Epithelial cell of esophagus (primary cell): Measurements from ENCODE around the gene FAM8A1.

Experiments
- DNase-seq: peaks from one replicate; pipeline ENCODE4 v3.0.0; 2010; ENCODE audit warnings: low read depth
- H3K4me3 ChIP-seq: 2 replicates; pipeline ENCODE4 v1.5.1; 2011; ENCODE audit warnings: mild to moderate bottlenecking, low read length, control low read depth
- TF ChIP-seq, protein P1 (sequence below): IDR thresholded peaks from 2 replicates; pipeline ENCODE4 v1.5.1; 2011; ENCODE audit warnings: low read depth, mild to moderate bottlenecking, low read length, control low read depth, inconsistent platforms; ENCODE audit not compliant: insufficient read depth; ENCODE audit errors: missing control alignments

Gene FAM8A1

DNA sequence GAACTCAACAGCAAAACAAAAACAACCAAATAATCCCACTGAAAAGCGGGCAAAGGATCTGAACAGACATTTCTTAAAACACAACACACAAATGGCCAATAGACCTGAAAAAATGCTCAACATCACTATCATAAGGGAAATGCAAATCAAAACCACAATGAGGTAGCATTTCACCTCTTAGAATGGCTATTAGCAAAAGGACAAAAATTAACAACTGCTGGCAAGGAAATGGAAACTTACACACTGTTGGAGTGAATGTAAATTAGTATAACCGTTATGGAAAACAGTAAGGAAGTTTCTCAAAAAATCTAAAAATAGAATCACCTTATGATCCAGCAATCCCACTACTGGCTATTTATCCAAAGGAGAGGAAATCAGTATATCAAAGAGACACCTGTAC lies 20.9 kb downstream of the FAM8A1 start:
- TF ChIP-seq, protein P1, sequence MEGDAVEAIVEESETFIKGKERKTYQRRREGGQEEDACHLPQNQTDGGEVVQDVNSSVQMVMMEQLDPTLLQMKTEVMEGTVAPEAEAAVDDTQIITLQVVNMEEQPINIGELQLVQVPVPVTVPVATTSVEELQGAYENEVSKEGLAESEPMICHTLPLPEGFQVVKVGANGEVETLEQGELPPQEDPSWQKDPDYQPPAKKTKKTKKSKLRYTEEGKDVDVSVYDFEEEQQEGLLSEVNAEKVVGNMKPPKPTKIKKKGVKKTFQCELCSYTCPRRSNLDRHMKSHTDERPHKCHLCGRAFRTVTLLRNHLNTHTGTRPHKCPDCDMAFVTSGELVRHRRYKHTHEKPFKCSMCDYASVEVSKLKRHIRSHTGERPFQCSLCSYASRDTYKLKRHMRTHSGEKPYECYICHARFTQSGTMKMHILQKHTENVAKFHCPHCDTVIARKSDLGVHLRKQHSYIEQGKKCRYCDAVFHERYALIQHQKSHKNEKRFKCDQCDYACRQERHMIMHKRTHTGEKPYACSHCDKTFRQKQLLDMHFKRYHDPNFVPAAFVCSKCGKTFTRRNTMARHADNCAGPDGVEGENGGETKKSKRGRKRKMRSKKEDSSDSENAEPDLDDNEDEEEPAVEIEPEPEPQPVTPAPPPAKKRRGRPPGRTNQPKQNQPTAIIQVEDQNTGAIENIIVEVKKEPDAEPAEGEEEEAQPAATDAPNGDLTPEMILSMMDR, result no peak
- no peak for DNase-seq
- H3K4me3 ChIP-seq, result no peak overlapping the region

DNA sequence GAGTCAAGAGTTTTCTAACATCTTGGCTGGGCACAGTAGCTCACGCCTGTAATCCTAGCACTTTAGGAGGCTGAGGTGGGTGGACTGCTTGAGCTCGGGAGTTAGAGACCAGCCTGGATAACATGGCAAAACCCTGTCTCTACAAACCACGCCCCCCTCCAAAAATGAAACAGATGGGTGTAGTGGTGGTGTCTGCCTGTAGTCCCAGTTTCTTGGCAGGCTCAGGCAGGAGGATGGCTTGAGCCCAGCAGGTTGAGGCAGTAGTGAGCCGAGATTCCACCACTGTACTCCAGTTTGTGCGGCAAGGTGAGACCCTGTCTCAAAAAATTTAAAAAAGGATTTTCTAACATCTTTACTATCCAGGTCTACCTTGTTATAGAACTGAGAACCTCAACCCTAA lies 22.0 kb downstream of the FAM8A1 start:
- DNase-seq, result no peak
- TF ChIP-seq, protein P1, result no peak
- H3K4me3 ChIP-seq, result no peak overlapping the region

DNA sequence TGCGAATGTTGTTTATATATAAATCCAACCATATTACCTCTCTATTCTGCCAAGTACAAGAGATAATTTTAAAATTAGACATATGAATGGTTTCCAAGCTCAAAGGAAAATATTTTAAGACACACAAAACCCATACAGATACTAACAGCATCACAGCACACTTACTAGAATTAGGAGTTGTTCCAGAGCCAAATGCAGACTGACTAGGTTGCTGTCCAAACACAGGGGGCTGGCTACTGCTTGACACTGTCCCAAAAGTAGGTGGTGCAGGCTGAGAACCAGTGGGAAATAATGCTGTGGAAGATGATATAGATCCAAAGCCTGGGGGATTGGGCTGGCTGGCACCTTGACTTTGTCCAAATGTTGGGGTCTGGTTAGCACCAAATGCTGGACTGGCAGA lies 24.3 kb downstream of the FAM8A1 start:
- TF ChIP-seq, protein P1, result no peak
- no peak overlapping the region for H3K4me3 ChIP-seq
- no peak for DNase-seq

DNA sequence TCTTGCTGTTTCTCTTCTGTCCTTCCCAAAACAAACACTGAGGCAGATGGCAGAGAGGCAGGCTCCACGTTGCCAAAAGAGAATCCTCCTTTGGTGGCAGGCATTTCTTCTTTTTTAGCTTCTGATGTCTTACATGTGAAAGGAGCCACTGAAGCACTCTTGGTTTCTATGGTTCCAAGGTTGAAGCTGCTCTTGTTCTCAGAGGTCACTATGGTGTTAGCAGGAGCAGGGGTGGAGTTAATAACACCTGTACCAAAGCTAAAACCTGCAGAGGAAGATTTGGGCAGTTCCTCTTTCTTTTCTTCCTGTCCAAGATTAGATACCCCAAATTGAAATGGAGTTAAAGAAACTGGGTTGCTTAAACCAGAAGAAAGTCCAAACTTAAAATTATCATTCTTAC lies 28.8 kb downstream of the FAM8A1 start:
- TF ChIP-seq, protein P1, result no peak

DNA sequence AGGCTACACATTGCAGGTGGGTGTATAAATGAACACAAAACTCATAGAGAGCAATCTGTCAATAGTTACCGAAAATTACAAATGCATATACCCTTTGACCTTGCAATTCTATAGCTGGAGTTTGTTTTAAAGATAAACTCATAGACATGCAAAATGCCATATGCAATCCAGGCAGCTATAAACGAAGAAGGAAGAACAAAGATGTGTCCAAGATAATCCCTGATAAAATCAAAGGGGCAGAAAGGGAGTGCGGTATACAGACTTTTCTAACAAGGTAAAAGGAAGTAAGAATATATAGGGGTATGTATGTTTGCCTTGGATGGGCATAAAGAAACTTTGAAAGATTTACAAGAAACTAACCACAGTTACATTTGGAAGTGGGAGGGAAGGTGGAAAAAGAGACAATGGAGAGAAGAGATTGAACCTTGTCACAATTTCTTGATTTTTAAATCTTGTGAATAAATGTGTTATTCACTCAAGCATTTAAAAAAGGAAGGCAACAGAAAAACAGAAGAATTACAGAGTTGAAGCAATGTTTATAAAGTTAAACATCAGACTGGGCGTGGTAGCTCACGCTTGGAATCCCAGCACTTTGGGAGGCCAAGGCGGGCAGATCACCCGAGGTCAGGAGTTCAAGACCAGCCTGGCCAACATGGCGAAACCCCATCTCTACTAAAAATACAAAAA lies 29.9 kb downstream of the FAM8A1 start:
- no peak overlapping the region for H3K4me3 ChIP-seq
- no peak for DNase-seq
- TF ChIP-seq, protein P1, result no peak

More for the DNA sequence above, 28.8 kb downstream of the FAM8A1 start:
- no peak for DNase-seq
- no peak overlapping the region for H3K4me3 ChIP-seq

DNA sequence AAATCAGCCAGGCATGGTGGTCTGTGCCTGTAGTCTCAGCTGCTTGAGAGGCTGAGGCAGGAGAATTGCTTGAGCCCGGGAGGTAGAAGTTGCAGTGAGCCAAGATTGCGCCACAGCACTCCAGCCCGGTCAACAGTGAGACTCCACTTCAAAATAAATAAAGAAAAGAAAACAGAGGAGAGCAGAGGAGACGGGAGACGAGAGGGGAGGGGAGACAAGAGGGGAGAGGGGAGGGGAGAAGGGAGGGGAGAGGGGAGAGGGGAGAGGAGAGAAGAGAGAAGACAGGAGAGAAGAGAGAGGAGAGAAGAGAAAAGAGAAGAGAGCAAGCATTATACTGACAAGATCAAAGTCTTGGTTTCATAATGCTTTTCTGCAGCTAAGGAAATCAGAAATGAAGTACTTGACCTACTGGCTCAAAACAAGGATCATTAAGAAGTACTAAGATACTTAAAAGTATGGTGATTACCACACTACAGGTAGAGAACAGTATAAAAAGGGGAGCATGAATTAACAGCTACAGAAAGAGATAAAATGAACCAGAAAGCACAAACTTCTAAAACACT lies 30.5 kb downstream of the FAM8A1 start:
- H3K4me3 ChIP-seq, result no peak overlapping the region
- peak; percentile 7 for DNase-seq
- TF ChIP-seq, protein P1, result no peak

DNA sequence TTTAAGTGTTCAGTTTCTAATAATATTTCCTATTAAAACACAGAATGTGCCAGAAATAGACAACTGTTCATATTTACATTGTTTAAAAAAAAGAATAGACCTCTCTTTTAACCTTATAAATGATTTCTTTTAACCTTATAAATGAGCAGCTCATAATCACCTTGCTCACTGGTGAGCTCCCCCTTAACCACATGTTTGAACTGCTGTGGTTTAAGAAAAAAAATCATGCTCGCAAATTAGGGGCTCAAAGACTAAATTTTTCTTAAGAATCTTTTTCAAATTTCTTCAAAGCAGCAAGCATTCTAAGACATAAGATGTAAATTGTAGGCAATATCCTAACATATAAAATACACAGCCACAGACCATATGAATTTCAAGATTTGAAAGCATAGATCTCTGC lies 32.8 kb downstream of the FAM8A1 start:
- TF ChIP-seq, protein P1, result no peak
- H3K4me3 ChIP-seq, result no peak overlapping the region
- no peak for DNase-seq
